PC-3 (cell line): ENCODE data around the gene GDF2. TPM values are rescaled to one million over a fixed set of nuclear protein-coding genes. Genes with fewer than 3 reads are reported as not detected.

Source experiments
- ATAC-seq: fragments of 200-7000 bp; cut with Tn5 transposase; 2 replicates; pipeline ENCODE4 v1.9.1; 2020; ENCODE audit warnings: mild to moderate bottlenecking, moderate library complexity
- BruUV-seq: library from RNA; stranded (reverse); fragments of 400-500 nt; replicated peaks from 2 replicates; lab custom pipeline; 2021; lab: Mats Ljungman, UMichigan
- CTCF ChIA-PET: fragments of 300-600 bp; sonication (Branson Sonifier 250); formaldehyde crosslinking; loops from one replicate; lab custom pipeline; 2022; ENCODE audit warnings: antibody characterized with exemption; lab: Charles Lee
- POLR2A ChIA-PET: fragments of 300-600 bp; sonication (Branson Sonifier 250); formaldehyde crosslinking; loops from one replicate; lab custom pipeline; 2022; ENCODE audit warnings: antibody characterized with exemption; ENCODE audit not compliant: unreplicated experiment; lab: Charles Lee
- DNase-seq: peaks from one replicate; pipeline ENCODE4 v3.0.0-alpha.2; 2015
- H2AFZ ChIP-seq: fragments of 300-600 bp; sonication (generic); 2 replicates; pipeline ENCODE4 v1.6.0; 2016; ENCODE audit warnings: antibody characterized with exemption, low read length
- H3F3A ChIP-seq: fragments of 300-600 bp; sonication (generic); one replicate; pipeline ENCODE4 v1.6.0; 2017; ENCODE audit warnings: antibody characterized with exemption, low read length, control low read depth, mild to moderate bottlenecking; ENCODE audit not compliant: unreplicated experiment
- H3K27ac ChIP-seq: fragments of 300-600 bp; sonication (generic); 2 replicates; pipeline ENCODE4 v1.5.1; 2016; ENCODE audit warnings: mild to moderate bottlenecking, low read length
- H3K27me3 ChIP-seq: fragments of 300-600 bp; sonication (generic); 2 replicates; pipeline ENCODE4 v1.6.1; 2016; ENCODE audit warnings: low read length, mixed read lengths
- H3K36me3 ChIP-seq: fragments of 300-600 bp; sonication (generic); 2 replicates; pipeline ENCODE4 v1.6.1; 2016; ENCODE audit warnings: low read depth, mixed run types, low read length, mixed read lengths
- H3K4me1 ChIP-seq: fragments of 300-600 bp; sonication (generic); 2 replicates; pipeline ENCODE4 v1.5.1; 2016; ENCODE audit warnings: low read length; ENCODE audit not compliant: insufficient read depth
- H3K4me2 ChIP-seq: fragments of 300-600 bp; sonication (generic); 2 replicates; pipeline ENCODE4 v1.6.0; 2016; ENCODE audit warnings: low read length
- H3K4me3 ChIP-seq: fragments of 300-600 bp; sonication (generic); 2 replicates; pipeline ENCODE4 v1.5.1; 2016; ENCODE audit warnings: mild to moderate bottlenecking, low read length, mixed read lengths
- H3K79me2 ChIP-seq: fragments of 300-600 bp; sonication (generic); 2 replicates; pipeline ENCODE4 v1.6.1; 2017; ENCODE audit warnings: low read length, mixed read lengths
- H3K9ac ChIP-seq: fragments of 300-600 bp; sonication (generic); 2 replicates; pipeline ENCODE4 v1.6.0; 2016; ENCODE audit warnings: mild to moderate bottlenecking, low read length
- H3K9me2 ChIP-seq: fragments of 300-600 bp; sonication (generic); replicated peaks from 2 replicates; pipeline ENCODE4 v1.6.1; 2016; ENCODE audit warnings: mixed run types, low read length, mixed read lengths
- H3K9me3 ChIP-seq: fragments of 300-600 bp; sonication (generic); 2 replicates; pipeline ENCODE4 v1.6.1; 2016; ENCODE audit warnings: low read length, mixed read lengths
- H4K20me1 ChIP-seq: fragments of 300-600 bp; sonication (generic); 2 replicates; pipeline ENCODE4 v1.6.1; 2016; ENCODE audit warnings: low read length, mixed read lengths
- CTCF ChIP-seq: fragments of 300-600 bp; sonication (generic); conservative IDR thresholded peaks from 2 replicates; pipeline ENCODE4 v1.5.1; 2017; ENCODE audit warnings: antibody characterized with exemption, low read depth, mild to moderate bottlenecking, low read length
- EZH2 ChIP-seq: fragments of 300-600 bp; sonication (generic); IDR thresholded peaks from one replicate; pipeline ENCODE4 v1.6.1; 2017; ENCODE audit warnings: antibody characterized with exemption, mild to moderate bottlenecking, low read length; ENCODE audit not compliant: unreplicated experiment
- EZH2phosphoT487 ChIP-seq: fragments of 300-600 bp; sonication (generic); IDR thresholded peaks from 2 replicates; pipeline ENCODE4 v1.6.1; 2018; ENCODE audit warnings: mild to moderate bottlenecking, antibody characterized with exemption, low read length, borderline replicate concordance
- intact Hi-C: fragments of 100-400 bp; cut with micrococcal nuclease; formaldehyde crosslinking; loops from 2 replicates; pipeline ENCODE4 v1.9.0; 2023
- total RNA-seq: library from RNA; depleted of rRNA; stranded (reverse); fragments of >200 nt; gene quantifications from 2 replicates; pipeline ENCODE4 v1.2.3, GENCODE V29; 2014

Gene GDF2
- total RNA-seq, 1 experiment from 2014 or later = not detected

GRCh38 chr10:47351899-47352815 lies 29.9 kb downstream of the GDF2 start:
- H3K27me3 ChIP-seq = no peaks in the 10 kb centered on the region
- no peaks in the 10 kb centered on the region for H3K4me1 ChIP-seq
- no peak overlapping the region for H3K27ac ChIP-seq
- no peak overlapping the region for H2AFZ ChIP-seq
- DNase-seq = no peak
- H3K9me2 ChIP-seq = no peaks in the 10 kb centered on the region
- ChIA-PET POLR2A (no interaction called here), CTCF (interaction anchor here (0.6 kb wide), 1 partner anchor 207 kb away, joined by 4 read pairs; no protein-coding TSS in a partner anchor)
- H3K9ac ChIP-seq = no peak overlapping the region
- H3K9me3 ChIP-seq = no peaks in the 10 kb centered on the region
- no peaks in the 10 kb centered on the region for H4K20me1 ChIP-seq
- H3K79me2 ChIP-seq = no peaks in the 10 kb centered on the region
- no peak overlapping the region for H3K4me3 ChIP-seq
- H3F3A ChIP-seq = no peaks in the 10 kb centered on the region
- no TSS peak for BruUV-seq
- H3K36me3 ChIP-seq = no peaks in the 10 kb centered on the region
- intact Hi-C loops = no loop called here
- no peak overlapping the region for H3K4me2 ChIP-seq
- TF ChIP-seq EZH2 = no peak
- no peak for TF ChIP-seq EZH2phosphoT487
- TF ChIP-seq CTCF = no peak
- ATAC-seq = no peak

- POLR2A ChIA-PET = no interaction called here
- no TSS peak for BruUV-seq
Measured at GRCh38 chr10:47353351-47353750, 31.1 kb downstream of the GDF2 start.

More at GRCh38 chr10:47353351-47353750, 31.1 kb downstream of the GDF2 start:
- no peak for DNase-seq
- no peak overlapping the region for H3K27ac ChIP-seq
- no peaks in the 10 kb centered on the region for H3K36me3 ChIP-seq
- TF ChIP-seq EZH2 (no peak), CTCF (no peak), EZH2phosphoT487 (no peak)
- ATAC-seq = no peak
- no peak overlapping the region for H3K4me2 ChIP-seq
- H2AFZ ChIP-seq = no peak overlapping the region
- H3F3A ChIP-seq = no peaks in the 10 kb centered on the region
- H3K4me1 ChIP-seq = no peaks in the 10 kb centered on the region
- H4K20me1 ChIP-seq = no peaks in the 10 kb centered on the region
- intact Hi-C loops = no loop called here
- H3K79me2 ChIP-seq = no peaks in the 10 kb centered on the region
- H3K9me2 ChIP-seq = no peaks in the 10 kb centered on the region
- H3K9me3 ChIP-seq = no peaks in the 10 kb centered on the region
- CTCF ChIA-PET = no interaction called here
- no peak overlapping the region for H3K9ac ChIP-seq
- H3K27me3 ChIP-seq = no peaks in the 10 kb centered on the region
- H3K4me3 ChIP-seq = no peak overlapping the region
